Left lung (tissue), 10 donors: ENCODE measurements around the gene ASTN2. TPM values are rescaled to one million over a fixed set of nuclear protein-coding genes. Genes with fewer than 3 reads are reported as not detected.

ENCODE experiments used
- ATAC-seq: fragments of 200-7000 bp; cut with Tn5 transposase; one replicate; pipeline ENCODE4 v1.9.1; 2020; ENCODE audit warnings: moderate library complexity
- DNase-seq, 4 donors: peaks; one replicate each; pipeline ENCODE4 v3.0.0-alpha.2; 2013 to 2020
- H3K27ac ChIP-seq, 2 donors: fragments of 200-600 bp; sonication (generic) in 1 of 2; one replicate each; pipeline versions ENCODE4 v1.5.0 to v1.8.0; 2020 to 2021
- H3K27me3 ChIP-seq, 2 donors: fragments of 200-600 bp; sonication (generic) in 1 of 2; one replicate each; pipeline versions ENCODE4 v1.5.0 to v1.8.0; 2020 to 2021
- H3K36me3 ChIP-seq, 2 donors: fragments of 200-600 bp; sonication (generic) in 1 of 2; one replicate each; pipeline versions ENCODE4 v1.5.0 to v1.8.0; 2020 to 2021
- H3K4me1 ChIP-seq, 2 donors: fragments of 200-600 bp; one replicate each; pipeline ENCODE4 v1.8.0; 2021
- H3K4me3 ChIP-seq, 2 donors: fragments of 200-600 bp; sonication (generic) in 1 of 2; one replicate each; pipeline versions ENCODE4 v1.5.0 to v1.8.0; 2020 to 2021; ENCODE audit warnings: mild to moderate bottlenecking in 1 of 2
- H3K9me3 ChIP-seq, 2 donors: fragments of 200-600 bp; sonication (generic) in 1 of 2; one replicate each; pipeline versions ENCODE4 v1.5.0 to v1.8.0; 2020 to 2021
- intact Hi-C, 2 donors: fragments of 100-400 bp; cut with DNase I; formaldehyde crosslinking; loops; one replicate each; pipeline versions ENCODE4 v1.11.2 to v1.14.2; 2022
- polyA plus RNA-seq, 6 donors: library from polyadenylated mRNA; unstranded; fragments of 120-200 nt; gene quantifications; one replicate each; pipeline ENCODE4 v1.2.1, GENCODE V29; 2013; ENCODE audit not compliant: insufficient read length in 6 of 6
- total RNA-seq, 2 donors: library from RNA; stranded (reverse); fragmentation: NEBNext Ultra II Directional; extraction: Animal tissue kit (Norgen Biotek cat#: 25700); gene quantifications; one replicate each; pipeline ENCODE4 v1.2.1, GENCODE V29; 2021
- TF ChIP-seq, protein P1 (sequence below), 2 donors: fragments of 200-600 bp; sonication (generic) in 1 of 2; IDR thresholded peaks; one replicate each; pipeline versions ENCODE4 v1.5.0 to v1.8.0; 2021; ENCODE audit warnings: antibody characterized with exemption in 2 of 2
- donor health status: DM: no; HTN: yes; CAD: no.
- donor health status: DM: no; HTN: no; CAD: no.

Gene ASTN2
- total and polyA plus RNA-seq, 8 donors = 3.1 to 5.5 (median 4.5) TPM

DNA sequence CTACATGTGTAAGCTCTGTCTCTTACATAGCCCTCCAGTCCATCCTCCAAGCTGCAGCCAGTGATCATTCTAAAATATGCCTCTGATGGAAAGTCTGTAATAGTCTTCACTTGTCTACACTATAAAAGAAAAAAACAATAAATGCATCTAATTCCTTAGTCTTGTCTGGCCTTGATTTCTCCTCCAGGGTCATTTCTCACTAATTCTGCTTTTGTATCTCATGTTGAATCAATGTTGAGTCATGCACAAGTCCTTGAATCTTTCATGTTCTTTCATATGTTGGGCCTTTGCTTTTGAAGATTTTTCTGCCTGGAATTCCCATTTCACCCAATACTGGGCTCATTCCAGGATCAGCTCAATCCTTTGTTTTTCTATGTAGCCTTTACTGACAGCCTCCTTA, 848.9 kb downstream of the ASTN2 start:
- TF ChIP-seq, protein P1, sequence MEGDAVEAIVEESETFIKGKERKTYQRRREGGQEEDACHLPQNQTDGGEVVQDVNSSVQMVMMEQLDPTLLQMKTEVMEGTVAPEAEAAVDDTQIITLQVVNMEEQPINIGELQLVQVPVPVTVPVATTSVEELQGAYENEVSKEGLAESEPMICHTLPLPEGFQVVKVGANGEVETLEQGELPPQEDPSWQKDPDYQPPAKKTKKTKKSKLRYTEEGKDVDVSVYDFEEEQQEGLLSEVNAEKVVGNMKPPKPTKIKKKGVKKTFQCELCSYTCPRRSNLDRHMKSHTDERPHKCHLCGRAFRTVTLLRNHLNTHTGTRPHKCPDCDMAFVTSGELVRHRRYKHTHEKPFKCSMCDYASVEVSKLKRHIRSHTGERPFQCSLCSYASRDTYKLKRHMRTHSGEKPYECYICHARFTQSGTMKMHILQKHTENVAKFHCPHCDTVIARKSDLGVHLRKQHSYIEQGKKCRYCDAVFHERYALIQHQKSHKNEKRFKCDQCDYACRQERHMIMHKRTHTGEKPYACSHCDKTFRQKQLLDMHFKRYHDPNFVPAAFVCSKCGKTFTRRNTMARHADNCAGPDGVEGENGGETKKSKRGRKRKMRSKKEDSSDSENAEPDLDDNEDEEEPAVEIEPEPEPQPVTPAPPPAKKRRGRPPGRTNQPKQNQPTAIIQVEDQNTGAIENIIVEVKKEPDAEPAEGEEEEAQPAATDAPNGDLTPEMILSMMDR (IDR thresholded peaks at IDR 0.05) = no peak
- Histone ChIP-seq H3K36me3 (no peaks in the 10 kb centered on the region), H3K4me1 (no peaks in the 10 kb centered on the region), H3K9me3 (no peaks in the 10 kb centered on the region), H3K27ac (no peak overlapping the region), H3K4me3 (no peak overlapping the region), H3K27me3 (no peaks in the 10 kb centered on the region)
- intact Hi-C loops = no loop called here
- ATAC-seq (no peak), DNase-seq (no peak)

DNA sequence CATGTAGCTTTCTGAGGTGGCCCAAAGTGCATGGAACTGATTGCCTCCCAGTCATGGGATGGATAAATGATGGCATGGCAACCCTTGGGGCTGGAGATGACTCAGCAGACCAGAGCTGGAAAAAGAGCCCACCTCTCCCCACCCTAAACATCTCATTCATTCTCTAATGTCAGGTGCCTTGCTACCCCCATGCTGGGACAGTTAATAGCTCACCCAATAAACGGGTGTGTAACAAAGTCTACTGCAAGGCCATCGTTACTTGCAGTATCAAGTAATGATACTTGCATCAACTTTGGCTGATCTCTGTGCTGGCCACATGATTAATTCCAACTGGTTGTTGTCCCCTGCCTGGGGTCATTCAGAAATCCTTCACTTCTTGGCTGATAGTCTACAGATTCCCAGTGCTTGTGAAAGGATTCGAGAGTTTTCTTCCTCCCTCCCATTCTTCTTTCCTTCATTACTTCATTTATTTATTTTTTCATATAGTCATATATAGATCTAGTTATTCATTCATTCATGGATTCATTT, 850.5 kb downstream of the ASTN2 start:
- ATAC-seq (no peak), DNase-seq (no peak)
- no peaks in the 10 kb centered on the region for H3K27me3 ChIP-seq
- H3K27ac ChIP-seq = no peak overlapping the region
- TF ChIP-seq, protein P1 (IDR thresholded peaks at IDR 0.05) = no peak
- intact Hi-C loops = no loop called here
- no peaks in the 10 kb centered on the region for H3K36me3 ChIP-seq
- no peaks in the 10 kb centered on the region for H3K4me1 ChIP-seq
- no peaks in the 10 kb centered on the region for H3K9me3 ChIP-seq
- H3K4me3 ChIP-seq = no peak overlapping the region

DNA sequence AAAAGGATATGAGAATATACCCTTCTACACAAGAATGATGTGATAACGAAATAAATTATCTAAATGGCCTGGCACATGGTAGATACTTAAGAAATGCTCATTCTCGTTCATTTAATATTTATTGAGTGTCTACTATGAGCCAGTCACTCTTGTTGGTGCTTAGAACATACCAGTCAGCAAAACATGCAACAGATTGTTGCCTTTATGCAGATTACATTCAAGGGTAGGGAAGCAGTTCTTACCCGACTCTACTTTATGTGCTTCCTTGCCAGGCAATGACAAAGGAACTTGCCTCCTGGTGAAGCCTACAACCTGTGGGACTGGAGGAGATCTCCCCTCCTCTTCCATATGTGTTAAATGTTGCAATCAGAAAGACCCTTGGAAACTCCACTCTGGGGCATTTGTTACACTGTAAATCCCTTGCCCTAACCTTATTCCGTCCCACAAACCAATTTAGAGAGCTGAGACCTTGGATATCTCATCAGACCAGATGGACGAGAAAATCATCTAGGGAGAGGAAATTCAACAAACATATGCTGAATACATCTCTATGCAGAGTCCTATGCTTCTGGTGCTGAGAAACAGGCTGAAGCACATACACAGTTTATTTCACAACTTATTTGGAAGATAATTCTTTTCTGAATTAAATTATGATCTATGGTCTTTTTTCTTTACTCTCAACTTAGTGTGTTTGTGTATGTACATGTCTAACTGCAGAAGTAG, 855.9 kb downstream of the ASTN2 start:
- TF ChIP-seq, protein P1 (IDR thresholded peaks at IDR 0.05) = no peak
- no peak overlapping the region for H3K27ac ChIP-seq
- intact Hi-C loops = no loop called here
- H3K9me3 ChIP-seq = no peaks in the 10 kb centered on the region
- DNase-seq (no peak), ATAC-seq (no peak)
- H3K27me3 ChIP-seq = no peaks in the 10 kb centered on the region
- no peaks in the 10 kb centered on the region for H3K36me3 ChIP-seq
- H3K4me1 ChIP-seq = no peaks in the 10 kb centered on the region
- H3K4me3 ChIP-seq = no peak overlapping the region

DNA sequence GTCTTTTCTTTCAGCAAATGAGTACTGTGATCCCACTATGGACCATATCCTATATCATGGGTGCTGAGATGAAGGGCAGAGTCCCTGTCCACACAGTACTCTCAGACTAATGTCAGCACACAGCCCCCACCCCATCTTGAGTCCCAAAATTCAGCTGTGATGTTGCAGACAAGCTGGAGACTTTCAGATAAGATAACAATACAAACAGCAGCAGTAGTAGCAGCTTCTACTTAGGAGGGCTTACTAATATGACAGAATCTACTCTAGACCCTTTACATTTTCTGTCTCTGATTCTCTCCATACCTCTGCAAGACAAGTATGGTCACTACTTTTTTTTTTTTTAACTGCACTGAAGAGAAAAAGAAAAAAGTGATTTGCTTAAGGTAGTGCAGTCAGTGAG, 856.8 kb downstream of the ASTN2 start:
- H3K36me3 ChIP-seq = no peaks in the 10 kb centered on the region
- H3K9me3 ChIP-seq = no peaks in the 10 kb centered on the region
- no peaks in the 10 kb centered on the region for H3K27me3 ChIP-seq
- no peak for ATAC-seq
- DNase-seq = no peak
- H3K4me3 ChIP-seq = no peak overlapping the region
- TF ChIP-seq, protein P1 (IDR thresholded peaks at IDR 0.05) = no peak
- no peak overlapping the region for H3K27ac ChIP-seq
- H3K4me1 ChIP-seq = no peaks in the 10 kb centered on the region
- intact Hi-C loops = no loop called here

DNA sequence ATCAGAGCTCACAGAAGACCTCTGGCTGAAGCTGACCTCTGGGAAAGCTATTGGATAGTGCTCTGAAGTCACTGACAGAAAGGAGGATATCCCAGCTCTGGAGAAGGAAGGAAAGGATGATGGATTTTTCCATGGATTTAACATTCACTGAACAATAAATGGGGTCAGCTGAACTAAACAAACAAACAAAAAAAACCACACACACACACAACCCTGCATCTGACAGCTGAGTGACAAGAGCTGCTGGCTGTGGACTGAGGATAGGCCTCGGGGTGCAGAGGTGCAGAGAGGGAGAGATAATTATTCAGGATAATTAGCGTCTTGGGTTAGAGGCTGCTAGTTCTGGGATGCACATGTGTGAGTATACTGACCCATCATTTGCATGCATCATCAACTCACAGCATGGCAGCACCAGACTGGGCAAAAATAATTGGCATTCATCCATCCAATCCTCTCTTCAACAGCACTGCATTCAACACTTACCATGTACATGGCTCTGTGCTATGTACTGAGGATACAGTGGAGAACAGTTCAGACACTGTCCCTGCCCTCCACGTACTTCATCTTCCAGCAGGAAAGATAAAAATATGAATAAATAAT, 859.2 kb downstream of the ASTN2 start:
- H3K36me3 ChIP-seq = no peaks in the 10 kb centered on the region
- no peak for ATAC-seq
- no peak overlapping the region for H3K27ac ChIP-seq
- H3K4me3 ChIP-seq = no peak overlapping the region
- H3K9me3 ChIP-seq = no peaks in the 10 kb centered on the region
- intact Hi-C loops = no loop called here
- H3K4me1 ChIP-seq = no peaks in the 10 kb centered on the region
- no peaks in the 10 kb centered on the region for H3K27me3 ChIP-seq
- no peak for DNase-seq
- TF ChIP-seq, protein P1 (IDR thresholded peaks at IDR 0.05) = no peak
